Fibroblast of lung (primary cell): Measurements from ENCODE around the gene CXorf49B. TPM values are rescaled to one million over a fixed set of nuclear protein-coding genes. Genes with fewer than 3 reads are reported as not detected.

Experiments used
- polyA plus RNA-seq, 2 donors: library from polyadenylated mRNA; depleted of rRNA in 1 of 2; stranded (reverse) in 1 of 2; unstranded in 1 of 2; fragments of >200 nt; gene quantifications; 2 replicates each; pipeline ENCODE4 v1.2.1, GENCODE V29; 2011 to 2012; ENCODE audit warnings: missing spikeins in 1 of 2
- total RNA-seq: library from RNA; depleted of rRNA; stranded (reverse); fragments of >200 nt; gene quantifications from 2 replicates; pipeline ENCODE4 v1.2.1, GENCODE V29; 2014

CXorf49B gene
- total and polyA plus RNA-seq, 2 donors (not counting 1 experiment from before 2014, with no cell fraction given) = not detected

Other genes with a start within 250 kb of the CXorf49B start
- 91.9 and 106 TPM in 2 replicates for gene OGT, start 230.2 kb upstream of the CXorf49B start, total RNA-seq
- gene OGT, start 230.2 kb upstream of the CXorf49B start, polyA plus RNA-seq = 55.5 and 115 TPM in 2 replicates
- 2.3 and 2.8 TPM in 2 replicates for gene GCNA, start 184.9 kb upstream of the CXorf49B start, total RNA-seq
- 0.52 and 0.74 TPM in 2 replicates for gene GCNA, start 184.9 kb upstream of the CXorf49B start, polyA plus RNA-seq
- gene CXCR3, start 144.8 kb upstream of the CXorf49B start, total RNA-seq = not detected in 2 replicates
- gene CXCR3, start 144.8 kb upstream of the CXorf49B start, polyA plus RNA-seq = not detected in 2 replicates
- not detected in 2 replicates for gene CXorf49, start 45.1 kb upstream of the CXorf49B start, total RNA-seq
- gene CXorf49, start 45.1 kb upstream of the CXorf49B start, polyA plus RNA-seq = not detected in 2 replicates
- gene NHSL2, start 147.5 kb downstream of the CXorf49B start, total RNA-seq = 4.1 and 9.7 TPM in 2 replicates
- 4.3 and 12.2 TPM in 2 replicates for gene NHSL2, start 147.5 kb downstream of the CXorf49B start, polyA plus RNA-seq